ENCODE data around the gene SRC. TPM values are rescaled to one million over a fixed set of nuclear protein-coding genes. Genes with fewer than 3 reads are reported as not detected.

SRC gene
- polyA plus RNA-seq, 1 donor (not counting 4 experiments of a cell fraction or from before 2014, with no cell fraction given) = 22.8 TPM

DNA sequence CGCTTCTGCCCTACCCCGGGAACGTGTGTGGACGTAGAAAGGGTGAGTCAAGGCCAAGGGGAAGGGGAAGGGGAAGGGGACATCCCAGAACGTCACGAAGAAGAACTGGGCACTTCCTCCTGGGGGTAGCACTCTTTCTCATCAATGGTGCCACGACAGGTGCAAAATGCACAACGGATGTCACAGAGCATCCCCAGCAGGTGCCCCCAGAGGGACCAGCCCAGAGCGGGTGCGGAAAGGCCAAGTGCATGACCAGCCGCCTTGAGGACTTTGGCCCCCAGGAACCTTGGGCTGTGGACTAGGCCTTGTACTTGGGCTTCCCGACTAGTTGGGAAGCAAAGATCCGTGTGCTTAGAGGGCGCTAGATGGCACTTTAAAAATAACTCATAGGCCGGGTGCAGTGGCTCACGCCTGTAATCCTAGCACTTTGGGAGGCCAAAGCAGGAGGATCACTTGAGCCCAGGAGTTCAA is 12.1 kb upstream of the SRC start:
- H3K9ac ChIP-seq (ENCODE audit: control insufficient read depth, extremely low read depth, insufficient read depth, low read length) = no peak overlapping the region
- no peak overlapping the region for H3K27ac ChIP-seq (ENCODE audit: control insufficient read depth, insufficient read depth, low read length)
- no peaks in the 10 kb centered on the region for H3K9me1 ChIP-seq (ENCODE audit: control insufficient read depth, extremely low read depth, insufficient read depth, low read length)
- no peaks in the 10 kb centered on the region for H3K27me3 ChIP-seq (ENCODE audit: control insufficient read depth, extremely low read depth, insufficient read depth, low read length)
- no peaks in the 10 kb centered on the region for H4K20me1 ChIP-seq (ENCODE audit: control insufficient read depth, extremely low read depth, insufficient read depth, low read length)
- peaks cover 25% of the 10 kb centered on the region for H3K4me1 ChIP-seq (ENCODE audit: control insufficient read depth, extremely low read depth, insufficient read depth, low read length)
- no peak overlapping the region for H3K4me3 ChIP-seq (ENCODE audit: control insufficient read depth in 2 of 3, extremely low read depth in 1 of 3, insufficient read depth in 2 of 3, low read depth in 1 of 3, low read length in 3 of 3)
- no peaks in the 10 kb centered on the region for H3K36me3 ChIP-seq (ENCODE audit: control insufficient read depth in 2 of 2, extremely low read depth in 1 of 2, insufficient read depth in 2 of 2, low read length in 2 of 2)
- DNase-seq (ENCODE audit: low read depth, low spot score) = no peak
- H3K79me2 ChIP-seq (ENCODE audit: control insufficient read depth, insufficient read depth, low read length) = no peaks in the 10 kb centered on the region
- no peak for TF ChIP-seq EZH2 (IDR thresholded peaks at IDR 0.05; ENCODE audit: low read length)
- TF ChIP-seq, protein P1, sequence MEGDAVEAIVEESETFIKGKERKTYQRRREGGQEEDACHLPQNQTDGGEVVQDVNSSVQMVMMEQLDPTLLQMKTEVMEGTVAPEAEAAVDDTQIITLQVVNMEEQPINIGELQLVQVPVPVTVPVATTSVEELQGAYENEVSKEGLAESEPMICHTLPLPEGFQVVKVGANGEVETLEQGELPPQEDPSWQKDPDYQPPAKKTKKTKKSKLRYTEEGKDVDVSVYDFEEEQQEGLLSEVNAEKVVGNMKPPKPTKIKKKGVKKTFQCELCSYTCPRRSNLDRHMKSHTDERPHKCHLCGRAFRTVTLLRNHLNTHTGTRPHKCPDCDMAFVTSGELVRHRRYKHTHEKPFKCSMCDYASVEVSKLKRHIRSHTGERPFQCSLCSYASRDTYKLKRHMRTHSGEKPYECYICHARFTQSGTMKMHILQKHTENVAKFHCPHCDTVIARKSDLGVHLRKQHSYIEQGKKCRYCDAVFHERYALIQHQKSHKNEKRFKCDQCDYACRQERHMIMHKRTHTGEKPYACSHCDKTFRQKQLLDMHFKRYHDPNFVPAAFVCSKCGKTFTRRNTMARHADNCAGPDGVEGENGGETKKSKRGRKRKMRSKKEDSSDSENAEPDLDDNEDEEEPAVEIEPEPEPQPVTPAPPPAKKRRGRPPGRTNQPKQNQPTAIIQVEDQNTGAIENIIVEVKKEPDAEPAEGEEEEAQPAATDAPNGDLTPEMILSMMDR (optimal IDR thresholded peaks at IDR 0.05 in 1 of 3, IDR thresholded peaks at IDR 0.05 in 1 of 3, conservative IDR thresholded peaks at IDR 0.05 in 1 of 3; ENCODE audit: extremely low read depth in 1 of 3, insufficient read depth in 2 of 3, low read length in 3 of 3) = no peak
- no peak overlapping the region for H2AFZ ChIP-seq (ENCODE audit: control insufficient read depth, low read length)
- H3K9me3 ChIP-seq (ENCODE audit: control insufficient read depth, low read depth, low read length) = no peaks in the 10 kb centered on the region
- H3K4me2 ChIP-seq (ENCODE audit: control insufficient read depth, extremely low read depth, insufficient read depth, low read depth, low read length) = no peak overlapping the region
- dilution Hi-C loops (cut with MboI; ENCODE audit: extremely low pct_ligation_motif_present, low sequenced_read_pairs) = no loop called here
- FAIRE-seq = no peak

DNA sequence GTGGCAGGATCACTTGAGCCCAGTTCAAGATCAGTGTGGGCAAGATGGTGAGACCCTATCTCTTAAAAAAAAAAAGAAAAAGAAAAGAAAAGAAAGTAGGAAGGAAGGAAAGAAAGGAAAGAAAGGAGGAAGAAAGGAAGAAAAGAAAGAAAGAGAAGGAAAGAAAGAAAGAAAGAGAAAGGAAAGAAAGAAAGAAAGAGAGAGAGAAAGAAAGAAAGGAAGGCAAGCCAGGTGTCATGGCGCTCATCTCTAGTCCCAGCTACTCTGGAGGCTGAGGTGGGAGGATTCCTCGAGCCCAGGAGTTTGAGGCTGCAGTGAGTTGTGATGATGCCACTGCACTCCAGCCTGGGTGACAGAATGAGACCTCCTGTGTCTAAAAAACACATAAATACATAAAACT is 11.5 kb upstream of the SRC start:
- H4K20me1 ChIP-seq (ENCODE audit: control insufficient read depth, extremely low read depth, insufficient read depth, low read length) = no peaks in the 10 kb centered on the region

More for the DNA sequence above, 11.5 kb upstream of the SRC start:
- no peak overlapping the region for H3K9ac ChIP-seq (ENCODE audit: control insufficient read depth, extremely low read depth, insufficient read depth, low read length)
- H3K4me2 ChIP-seq (ENCODE audit: control insufficient read depth, extremely low read depth, insufficient read depth, low read depth, low read length) = no peak overlapping the region
- TF ChIP-seq, protein P1 (optimal IDR thresholded peaks at IDR 0.05 in 1 of 3, IDR thresholded peaks at IDR 0.05 in 1 of 3, conservative IDR thresholded peaks at IDR 0.05 in 1 of 3; ENCODE audit: extremely low read depth in 1 of 3, insufficient read depth in 2 of 3, low read length in 3 of 3) = no peak
- TF ChIP-seq EZH2 (IDR thresholded peaks at IDR 0.05; ENCODE audit: low read length) = no peak
- H3K9me3 ChIP-seq (ENCODE audit: control insufficient read depth, low read depth, low read length) = no peaks in the 10 kb centered on the region
- no peaks in the 10 kb centered on the region for H3K36me3 ChIP-seq (ENCODE audit: control insufficient read depth in 2 of 2, extremely low read depth in 1 of 2, insufficient read depth in 2 of 2, low read length in 2 of 2)
- no peak overlapping the region for H2AFZ ChIP-seq (ENCODE audit: control insufficient read depth, low read length)
- no peak overlapping the region for H3K4me3 ChIP-seq (ENCODE audit: control insufficient read depth in 2 of 3, extremely low read depth in 1 of 3, insufficient read depth in 2 of 3, low read depth in 1 of 3, low read length in 3 of 3)
- FAIRE-seq = no peak
- H3K79me2 ChIP-seq (ENCODE audit: control insufficient read depth, insufficient read depth, low read length) = no peaks in the 10 kb centered on the region
- DNase-seq (ENCODE audit: low read depth, low spot score) = no peak
- dilution Hi-C loops (cut with MboI; ENCODE audit: extremely low pct_ligation_motif_present, low sequenced_read_pairs) = no loop called here
- no peaks in the 10 kb centered on the region for H3K9me1 ChIP-seq (ENCODE audit: control insufficient read depth, extremely low read depth, insufficient read depth, low read length)
- H3K4me1 ChIP-seq (ENCODE audit: control insufficient read depth, extremely low read depth, insufficient read depth, low read length) = peaks cover 25% of the 10 kb centered on the region
- H3K27me3 ChIP-seq (ENCODE audit: control insufficient read depth, extremely low read depth, insufficient read depth, low read length) = no peaks in the 10 kb centered on the region
- H3K27ac ChIP-seq (ENCODE audit: control insufficient read depth, insufficient read depth, low read length) = no peak overlapping the region
